ENCODE data around the gene KMT2A.

The KMT2A gene

GRCh38 chr11:118533769-118534729 lies 97.8 kb downstream of the KMT2A start:
- no peak for TF ChIP-seq EP300 (IDR thresholded peaks at IDR 0.05; ENCODE audit: borderline replicate concordance)
- TF ChIP-seq TEAD4 (IDR thresholded peaks at IDR 0.05): no peak
- no peak for TF ChIP-seq CEBPB (IDR thresholded peaks at IDR 0.05)
- TF ChIP-seq, protein P1, sequence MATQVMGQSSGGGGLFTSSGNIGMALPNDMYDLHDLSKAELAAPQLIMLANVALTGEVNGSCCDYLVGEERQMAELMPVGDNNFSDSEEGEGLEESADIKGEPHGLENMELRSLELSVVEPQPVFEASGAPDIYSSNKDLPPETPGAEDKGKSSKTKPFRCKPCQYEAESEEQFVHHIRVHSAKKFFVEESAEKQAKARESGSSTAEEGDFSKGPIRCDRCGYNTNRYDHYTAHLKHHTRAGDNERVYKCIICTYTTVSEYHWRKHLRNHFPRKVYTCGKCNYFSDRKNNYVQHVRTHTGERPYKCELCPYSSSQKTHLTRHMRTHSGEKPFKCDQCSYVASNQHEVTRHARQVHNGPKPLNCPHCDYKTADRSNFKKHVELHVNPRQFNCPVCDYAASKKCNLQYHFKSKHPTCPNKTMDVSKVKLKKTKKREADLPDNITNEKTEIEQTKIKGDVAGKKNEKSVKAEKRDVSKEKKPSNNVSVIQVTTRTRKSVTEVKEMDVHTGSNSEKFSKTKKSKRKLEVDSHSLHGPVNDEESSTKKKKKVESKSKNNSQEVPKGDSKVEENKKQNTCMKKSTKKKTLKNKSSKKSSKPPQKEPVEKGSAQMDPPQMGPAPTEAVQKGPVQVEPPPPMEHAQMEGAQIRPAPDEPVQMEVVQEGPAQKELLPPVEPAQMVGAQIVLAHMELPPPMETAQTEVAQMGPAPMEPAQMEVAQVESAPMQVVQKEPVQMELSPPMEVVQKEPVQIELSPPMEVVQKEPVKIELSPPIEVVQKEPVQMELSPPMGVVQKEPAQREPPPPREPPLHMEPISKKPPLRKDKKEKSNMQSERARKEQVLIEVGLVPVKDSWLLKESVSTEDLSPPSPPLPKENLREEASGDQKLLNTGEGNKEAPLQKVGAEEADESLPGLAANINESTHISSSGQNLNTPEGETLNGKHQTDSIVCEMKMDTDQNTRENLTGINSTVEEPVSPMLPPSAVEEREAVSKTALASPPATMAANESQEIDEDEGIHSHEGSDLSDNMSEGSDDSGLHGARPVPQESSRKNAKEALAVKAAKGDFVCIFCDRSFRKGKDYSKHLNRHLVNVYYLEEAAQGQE (IDR thresholded peaks at IDR 0.05; ENCODE audit: low read depth): no peak
- no peak for TF ChIP-seq ZBTB7A (IDR thresholded peaks at IDR 0.05; ENCODE audit: low read depth)

DNA sequence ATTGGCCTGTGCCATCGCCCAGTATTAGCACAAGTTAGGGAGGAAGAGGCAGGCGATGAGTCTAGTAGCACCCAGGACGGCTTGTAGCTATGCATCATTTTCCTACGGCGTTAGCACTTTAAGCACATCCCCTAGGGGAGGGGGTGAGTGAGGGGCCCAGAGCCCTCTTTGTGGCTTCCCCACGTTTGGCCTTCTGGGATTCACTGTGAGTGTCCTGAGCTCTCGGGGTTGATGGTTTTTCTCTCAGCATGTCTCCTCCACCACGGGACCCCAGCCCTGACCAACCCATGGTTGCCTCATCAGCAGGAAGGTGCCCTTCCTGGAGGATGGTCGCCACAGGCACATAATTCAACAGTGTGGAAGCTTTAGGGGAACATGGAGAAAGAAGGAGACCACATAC lies 99.0 kb downstream of the KMT2A start:
- TF ChIP-seq NFIC (IDR thresholded peaks at IDR 0.05): no peak
- TF ChIP-seq, protein P2, sequence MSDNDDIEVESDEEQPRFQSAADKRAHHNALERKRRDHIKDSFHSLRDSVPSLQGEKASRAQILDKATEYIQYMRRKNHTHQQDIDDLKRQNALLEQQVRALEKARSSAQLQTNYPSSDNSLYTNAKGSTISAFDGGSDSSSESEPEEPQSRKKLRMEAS (IDR thresholded peaks at IDR 0.05): no peak
- TF ChIP-seq USF1 (IDR thresholded peaks at IDR 0.05): no peak
- no peak for TF ChIP-seq TCF12 (IDR thresholded peaks at IDR 0.05; ENCODE audit: low read depth)
- no peak for TF ChIP-seq EGR1 (IDR thresholded peaks at IDR 0.05)
- TF ChIP-seq FOXM1 (IDR thresholded peaks at IDR 0.05; ENCODE audit: borderline replicate concordance, low read depth): no peak
- TF ChIP-seq, protein P1 (IDR thresholded peaks at IDR 0.05; ENCODE audit: low read depth): no peak
- TF ChIP-seq YY1 (IDR thresholded peaks at IDR 0.05; ENCODE audit: low read depth): no peak
- no peak for TF ChIP-seq EP300 (IDR thresholded peaks at IDR 0.05; ENCODE audit: borderline replicate concordance)
- TF ChIP-seq TEAD4 (IDR thresholded peaks at IDR 0.05): no peak
- TF ChIP-seq RAD21 (IDR thresholded peaks at IDR 0.05; ENCODE audit: low read depth): no peak
- no peak for TF ChIP-seq CEBPB (IDR thresholded peaks at IDR 0.05)
- no peak for TF ChIP-seq CREB1 (IDR thresholded peaks at IDR 0.05; ENCODE audit: low read depth)
- TF ChIP-seq ZBTB7A (IDR thresholded peaks at IDR 0.05; ENCODE audit: low read depth): no peak
- TF ChIP-seq TAF1 (IDR thresholded peaks at IDR 0.05; ENCODE audit: low read depth): no peak

- TF ChIP-seq CREB1 (IDR thresholded peaks at IDR 0.05; ENCODE audit: low read depth) (no peak), TCF12 (IDR thresholded peaks at IDR 0.05; ENCODE audit: low read depth) (no peak), RAD21 (IDR thresholded peaks at IDR 0.05; ENCODE audit: low read depth) (no peak), ZBTB7A (IDR thresholded peaks at IDR 0.05; ENCODE audit: low read depth) (no peak), NFIC (IDR thresholded peaks at IDR 0.05) (no peak), TAF1 (IDR thresholded peaks at IDR 0.05; ENCODE audit: low read depth) (no peak)
- TF ChIP-seq, protein P2 (IDR thresholded peaks at IDR 0.05): no peak
- TF ChIP-seq, protein P1 (IDR thresholded peaks at IDR 0.05; ENCODE audit: low read depth): no peak
These were observed 100.4 kb downstream of the KMT2A start for GRCh38 chr11:118536726-118537125.

DNA sequence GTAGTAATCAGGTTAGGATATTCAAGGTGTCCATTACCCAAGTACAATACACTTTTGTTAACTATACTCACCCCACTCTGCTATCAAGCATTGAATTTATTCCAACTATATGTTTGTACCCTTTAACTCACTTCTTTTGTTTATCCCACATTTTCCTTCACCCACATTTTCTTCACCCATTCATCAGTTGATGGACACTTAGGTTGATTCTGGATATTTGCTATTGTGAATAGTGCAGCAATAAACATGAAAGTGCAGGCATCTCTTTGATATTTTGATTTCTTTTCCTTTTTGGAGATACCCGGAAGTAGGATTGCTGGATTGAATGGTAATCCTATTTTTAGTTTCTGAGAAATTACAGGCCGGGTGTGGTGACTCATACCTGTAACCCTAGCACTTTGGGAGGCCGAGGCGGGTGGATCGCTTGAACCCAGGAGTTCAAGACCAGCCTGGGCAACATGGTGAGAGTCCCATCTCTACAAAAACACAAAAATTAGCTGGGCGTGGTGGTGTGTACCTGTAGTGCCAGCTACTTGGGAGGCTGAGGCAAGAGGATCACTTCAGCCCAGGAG lies 101.2 kb downstream of the KMT2A start:
- TF ChIP-seq FOXM1 (IDR thresholded peaks at IDR 0.05; ENCODE audit: borderline replicate concordance, low read depth) (no peak), EP300 (IDR thresholded peaks at IDR 0.05; ENCODE audit: borderline replicate concordance) (no peak), NFIC (IDR thresholded peaks at IDR 0.05) (no peak), TEAD4 (IDR thresholded peaks at IDR 0.05) (no peak), CEBPB (IDR thresholded peaks at IDR 0.05) (no peak), USF1 (IDR thresholded peaks at IDR 0.05) (no peak), RAD21 (IDR thresholded peaks at IDR 0.05; ENCODE audit: low read depth) (no peak), TAF1 (IDR thresholded peaks at IDR 0.05; ENCODE audit: low read depth) (no peak)
- TF ChIP-seq, protein P2 (IDR thresholded peaks at IDR 0.05): no peak

Measured in Ishikawa (cell line).